GM12892 (cell line): ENCODE measurements around the gene COPS4.

Experiments
- POLR2A ChIP-seq: IDR thresholded peaks from 2 replicates; pipeline ENCODE4 v1.6.1; 2011; ENCODE audit warnings: low read depth, low read length, control low read depth
- POLR2AphosphoS5 ChIP-seq: IDR thresholded peaks from 2 replicates; pipeline ENCODE4 v1.6.1; 2011; ENCODE audit warnings: low read depth, low read length, control low read depth

DNA sequence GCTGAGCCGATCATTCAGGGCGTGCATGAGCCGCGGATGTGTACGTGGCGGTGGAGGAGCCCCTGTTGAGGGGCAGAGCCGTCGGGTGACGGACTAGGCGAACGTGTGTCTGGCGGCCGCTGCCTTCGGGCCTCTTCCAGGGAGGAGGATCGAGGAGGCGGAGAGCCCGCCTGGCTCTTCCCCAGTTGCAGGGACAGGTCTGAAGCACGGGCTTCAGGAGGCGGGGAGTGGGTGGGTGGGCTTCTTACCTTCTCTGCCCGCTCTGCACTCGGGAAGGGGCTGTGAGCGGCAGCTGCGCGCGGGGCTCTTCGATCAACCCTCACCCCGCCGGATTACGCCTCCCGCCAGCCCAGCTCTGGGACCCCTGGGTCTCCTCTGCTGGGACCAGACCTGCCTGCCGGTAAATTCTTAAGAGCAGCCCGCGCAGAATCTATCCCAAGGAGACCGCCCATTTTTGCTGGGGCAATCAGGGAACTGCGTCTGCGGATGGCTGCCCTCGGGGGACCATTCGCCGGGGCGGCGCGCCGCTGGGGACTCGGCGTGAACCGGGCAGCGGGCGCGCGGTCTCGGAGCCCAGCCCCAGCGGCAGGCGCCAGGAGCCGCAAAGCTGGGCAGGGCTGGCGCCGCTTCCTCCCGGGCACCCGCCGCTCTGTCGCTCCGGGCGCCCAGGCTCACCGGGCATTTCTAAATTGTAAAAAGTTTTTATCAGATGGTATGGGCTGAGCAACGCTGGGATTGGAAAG is 74.7 kb downstream of the COPS4 start:
- TF ChIP-seq POLR2AphosphoS5 (no peak), POLR2A (no peak)
